HEK293 (cell line): ENCODE results near the gene SH3RF3.

Experiments used
- CTCF ChIA-PET: fragments of 350-600 bp; formaldehyde crosslinking; extraction: SDS; loops from one replicate; lab custom pipeline; 2021; ENCODE audit warnings: antibody characterized with exemption; lab: Yijun Ruan, JAX
- POLR2A ChIA-PET: fragments of 300-600 bp; formaldehyde crosslinking; extraction: SDS; loops from one replicate; lab custom pipeline; 2020; ENCODE audit warnings: antibody characterized with exemption, inconsistent platforms; lab: Yijun Ruan, JAX
- H3K27ac ChIP-seq: fragments of 200-500 bp; sonication (Bioruptor generic); 2 replicates; pipeline ENCODE4 v1.5.1; 2014; ENCODE audit warnings: low read depth, low read length, control low read depth, inconsistent platforms; ENCODE audit errors: extremely low read depth
- H3K36me3 ChIP-seq, 2 experiments: fragments of 200-500 bp in 1 of 2; sonication (Bioruptor generic) in 1 of 2; 1 replicate in 1 of 2; 2 replicates in 1 of 2; pipeline ENCODE4 v1.5.1; 2014 to 2017; ENCODE audit warnings: inconsistent platforms in 2 of 2, low read length in 2 of 2; ENCODE audit not compliant: control insufficient read depth in 2 of 2, insufficient read depth in 1 of 2
- H3K4me1 ChIP-seq: fragments of 200-500 bp; sonication (Bioruptor generic); 2 replicates; pipeline ENCODE4 v1.5.1; 2014; ENCODE audit warnings: mild to moderate bottlenecking, low read length, inconsistent platforms; ENCODE audit not compliant: control insufficient read depth, insufficient read depth
- H3K4me3 ChIP-seq: 2 replicates; pipeline ENCODE4 v1.5.1; 2011; ENCODE audit warnings: low read depth, mild to moderate bottlenecking, control low read depth, low read length, moderate library complexity
- H3K9me3 ChIP-seq: fragments of 200-500 bp; sonication (Bioruptor generic); 2 replicates; pipeline ENCODE4 v1.5.1; 2014; ENCODE audit warnings: low read depth, low read length, inconsistent platforms; ENCODE audit not compliant: control insufficient read depth, insufficient read depth
- HOXA7 ChIP-seq: sonication (generic); formaldehyde crosslinking; IDR thresholded peaks from 2 replicates; pipeline ENCODE4 v1.8.1; 2022; ENCODE audit warnings: missing genetic modification reagents, borderline replicate concordance
- KLF16 ChIP-seq: fragments of 450-650 bp; formaldehyde crosslinking; IDR thresholded peaks from 2 replicates; pipeline ENCODE4 v1.5.1; 2017; ENCODE audit warnings: missing biosample characterization, missing genetic modification characterization
- RBAK ChIP-seq: fragments of 450-650 bp; formaldehyde crosslinking; IDR thresholded peaks from 2 replicates; pipeline ENCODE4 v1.5.1; 2016; ENCODE audit warnings: missing biosample characterization, missing genetic modification characterization
- SCRT1 ChIP-seq: fragments of 450-650 bp; formaldehyde crosslinking; IDR thresholded peaks from 2 replicates; pipeline ENCODE4 v1.5.1; 2016; ENCODE audit warnings: missing biosample characterization, missing genetic modification characterization, borderline replicate concordance
- ZBTB11 ChIP-seq: fragments of 450-650 bp; formaldehyde crosslinking; conservative IDR thresholded peaks from 2 replicates; pipeline ENCODE4 v1.5.1; 2016; ENCODE audit warnings: low read depth, missing biosample characterization, missing genetic modification characterization
- ZNF214 ChIP-seq: fragments of 450-650 bp; formaldehyde crosslinking; IDR thresholded peaks from 2 replicates; pipeline ENCODE4 v1.5.1; 2017; ENCODE audit warnings: missing biosample characterization, mild to moderate bottlenecking, missing genetic modification characterization, borderline replicate concordance
- ZNF24 ChIP-seq: fragments of 450-650 bp; formaldehyde crosslinking; IDR thresholded peaks from 2 replicates; pipeline ENCODE4 v1.5.1; 2016; ENCODE audit warnings: missing biosample characterization, missing genetic modification characterization
- ZNF274 ChIP-seq, 2 experiments: fragments of 200-500 bp in 1 of 2; fragments of 450-650 bp in 1 of 2; sonication (Bioruptor generic) in 1 of 2; formaldehyde crosslinking in 1 of 2; IDR thresholded peaks; 2 replicates each; pipeline versions ENCODE4 v1.5.1 to v1.6.1; 2014 to 2016; ENCODE audit warnings: borderline replicate concordance in 1 of 2, inconsistent platforms in 1 of 2, low read length in 1 of 2, missing biosample characterization in 1 of 2, missing genetic modification characterization in 1 of 2
- ZNF391 ChIP-seq: fragments of 450-650 bp; formaldehyde crosslinking; IDR thresholded peaks from 2 replicates; pipeline ENCODE4 v1.5.1; 2016; ENCODE audit warnings: low read depth, missing biosample characterization, missing genetic modification characterization, borderline replicate concordance
- ZNF404 ChIP-seq: fragments of 450-650 bp; formaldehyde crosslinking; IDR thresholded peaks from 2 replicates; pipeline ENCODE4 v1.5.1; 2017; ENCODE audit warnings: missing biosample characterization, missing genetic modification characterization
- ZNF449 ChIP-seq: fragments of 450-650 bp; formaldehyde crosslinking; IDR thresholded peaks from 2 replicates; pipeline ENCODE4 v1.5.1; 2017; ENCODE audit warnings: missing biosample characterization, mild to moderate bottlenecking, missing genetic modification characterization, moderate library complexity
- ZNF555 ChIP-seq: fragments of 450-650 bp; formaldehyde crosslinking; conservative IDR thresholded peaks from 2 replicates; pipeline ENCODE4 v1.5.1; 2017; ENCODE audit warnings: missing biosample characterization, mild to moderate bottlenecking, missing genetic modification characterization, inconsistent platforms
- ZNF596 ChIP-seq: fragments of 450-650 bp; IDR thresholded peaks from 2 replicates; pipeline ENCODE4 v1.5.0; 2018; ENCODE audit warnings: missing biosample characterization, mild to moderate bottlenecking, missing genetic modification characterization, moderate library complexity
- ZNF639 ChIP-seq: fragments of 450-650 bp; formaldehyde crosslinking; IDR thresholded peaks from 2 replicates; pipeline ENCODE4 v1.5.1; 2016; ENCODE audit warnings: missing biosample characterization, missing genetic modification characterization
- ZNF645 ChIP-seq: fragments of 450-650 bp; formaldehyde crosslinking; IDR thresholded peaks from 2 replicates; pipeline ENCODE4; 2016; ENCODE audit warnings: missing biosample characterization, missing genetic modification characterization
- ZNF692 ChIP-seq: fragments of 450-650 bp; formaldehyde crosslinking; IDR thresholded peaks from 2 replicates; pipeline ENCODE4 v1.5.1; 2016; ENCODE audit warnings: missing biosample characterization, missing genetic modification characterization
- ZSCAN4 ChIP-seq: fragments of 450-650 bp; formaldehyde crosslinking; IDR thresholded peaks from 2 replicates; pipeline ENCODE4 v1.5.1; 2017; ENCODE audit warnings: missing biosample characterization, missing genetic modification characterization

SH3RF3 gene

GRCh38 chr2:109143214-109144187 is 14.5 kb downstream of the SH3RF3 start:
- Histone ChIP-seq H3K36me3 (no peaks in the 10 kb centered on the region), H3K4me3 (no peak overlapping the region), H3K9me3 (no peaks in the 10 kb centered on the region), H3K27ac (no peak overlapping the region), H3K4me1 (no peaks in the 10 kb centered on the region; the same call in 1 of the 2 replicates)
- ChIA-PET POLR2A (no interaction called here), CTCF (no interaction called here)
- TF ChIP-seq ZNF639 (tag by site-specific recombination), result no peak

- Histone ChIP-seq H3K4me3 (no peak overlapping the region), H3K27ac (no peak overlapping the region), H3K4me1 (no peaks in the 10 kb centered on the region; the same call in 1 of the 2 replicates), H3K9me3 (no peaks in the 10 kb centered on the region), H3K36me3 (no peaks in the 10 kb centered on the region)
- TF ChIP-seq ZNF449 (tag by site-specific recombination) (no peak), ZNF645 (no peak), RBAK (tag by site-specific recombination) (no peak), ZNF24 (no peak), ZSCAN4 (tag by site-specific recombination) (no peak), HOXA7 (CRISPR knock-in tag) (no peak), ZNF692 (tag by site-specific recombination) (no peak), ZNF596 (tag by site-specific recombination) (no peak), ZNF555 (no peak), ZNF404 (tag by site-specific recombination) (no peak), ZBTB11 (tag by site-specific recombination) (no peak), KLF16 (tag by site-specific recombination) (no peak), ZNF214 (tag by site-specific recombination) (no peak), ZNF274 (IDR thresholded peaks at IDR 0.05; ENCODE audit: low read length) (no peak), ZNF274 (tag by site-specific recombination; IDR thresholded peaks at IDR 0.05; ENCODE audit: borderline replicate concordance) (no peak), SCRT1 (tag by site-specific recombination) (no peak), ZNF391 (tag by site-specific recombination) (no peak)
- CTCF ChIA-PET, result no interaction called here
- POLR2A ChIA-PET, result no interaction called here
These were observed 15.3 kb downstream of the SH3RF3 start for GRCh38 chr2:109144271-109144670.
